GM21786 (cell line): ENCODE measurements around the gene PIAS1.
"Not testable (repeated sequence)": the region's sequence is repeated elsewhere in the genome, so short reads cannot be mapped to it uniquely, and the experiment has no call there.

Source experiments
- ATAC-seq: cut with Tn5 transposase; IDR thresholded peaks from one replicate; pipeline ENCODE4 v1.9.1; 2021; ENCODE audit not compliant: unreplicated experiment

PIAS1 gene

DNA sequence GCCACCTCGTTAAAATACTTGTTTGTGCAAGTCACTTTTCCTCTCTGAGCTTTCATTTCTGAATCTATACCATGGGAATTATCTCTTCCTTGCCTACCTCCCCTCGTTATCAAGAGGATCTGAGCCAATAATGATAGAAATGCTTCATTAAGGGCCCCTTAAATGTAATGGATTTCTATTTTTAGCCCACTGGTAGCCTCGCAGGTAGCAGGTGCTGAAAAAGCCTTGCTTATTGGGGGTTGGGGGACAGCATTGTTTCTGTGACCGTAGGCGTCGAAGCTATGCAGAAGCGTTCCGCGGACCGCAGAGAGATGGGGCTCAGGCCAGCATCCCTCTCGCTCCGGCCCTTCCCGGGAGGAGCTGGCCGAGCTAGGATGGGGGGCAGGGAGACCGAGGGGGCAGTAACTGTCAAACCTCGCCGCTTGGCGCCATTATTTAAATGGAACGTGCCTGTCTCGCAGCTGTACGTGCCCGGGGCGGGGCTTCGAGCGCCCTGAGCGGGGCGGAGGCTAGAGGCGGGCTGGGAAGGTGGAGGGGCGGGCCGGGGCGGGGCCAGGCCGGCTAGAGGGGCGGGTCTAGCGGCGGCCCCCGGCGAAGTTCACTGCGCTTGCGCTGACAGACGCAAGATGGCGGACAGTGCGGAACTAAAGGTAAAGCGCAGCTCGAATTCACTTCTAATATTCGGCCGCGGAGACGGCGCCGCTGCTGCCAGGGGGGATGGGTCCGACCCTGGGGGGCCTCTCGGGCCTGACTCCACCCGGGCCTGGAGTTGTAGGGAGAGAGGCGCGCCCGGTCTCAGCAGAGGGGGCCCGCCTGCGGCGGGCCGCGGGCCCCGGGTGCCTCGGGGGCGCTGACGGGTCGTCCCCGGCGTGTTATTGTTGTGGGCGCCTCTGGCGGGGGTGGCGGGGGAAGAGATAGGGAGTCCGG, at the start of gene PIAS1:
TSS of gene PIAS1 (plus strand) at position 615 of the 927 bp plus-strand sequence. CDS start at position 627, 12 bp downstream.
- ATAC-seq = peak; percentile 62

- ATAC-seq = not testable (repeated sequence)
Measured at GRCh38 chr15:68007642-68008041, 46.5 kb upstream of the PIAS1 start.

- no peak for ATAC-seq
Measured at GRCh38 chr15:68010361-68011153, 43.6 kb upstream of the PIAS1 start.

- ATAC-seq = no peak
Measured at GRCh38 chr15:68012911-68013310, 41.2 kb upstream of the PIAS1 start.

- no peak for ATAC-seq
Measured at GRCh38 chr15:68014219-68014618, 39.9 kb upstream of the PIAS1 start.

DNA sequence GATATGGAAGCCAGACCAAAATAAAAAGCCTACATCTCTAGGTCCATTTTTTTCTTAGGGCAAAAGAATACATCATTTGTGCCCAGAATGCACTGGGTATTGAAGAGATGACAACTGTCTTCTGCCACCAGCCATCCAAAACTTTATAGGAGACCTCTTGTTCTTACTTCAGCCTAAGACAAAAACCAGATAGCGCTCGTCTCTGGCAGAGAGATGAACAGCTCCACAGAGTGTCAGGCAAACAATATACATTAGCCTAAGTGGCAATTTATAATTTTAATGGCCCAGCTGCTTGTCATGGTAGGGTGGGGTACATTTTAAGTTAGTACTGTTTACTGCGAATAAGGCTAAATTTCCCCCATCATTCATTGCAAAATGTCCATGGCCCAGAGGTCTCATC, 38.9 kb upstream of the PIAS1 start:
- no peak for ATAC-seq

DNA sequence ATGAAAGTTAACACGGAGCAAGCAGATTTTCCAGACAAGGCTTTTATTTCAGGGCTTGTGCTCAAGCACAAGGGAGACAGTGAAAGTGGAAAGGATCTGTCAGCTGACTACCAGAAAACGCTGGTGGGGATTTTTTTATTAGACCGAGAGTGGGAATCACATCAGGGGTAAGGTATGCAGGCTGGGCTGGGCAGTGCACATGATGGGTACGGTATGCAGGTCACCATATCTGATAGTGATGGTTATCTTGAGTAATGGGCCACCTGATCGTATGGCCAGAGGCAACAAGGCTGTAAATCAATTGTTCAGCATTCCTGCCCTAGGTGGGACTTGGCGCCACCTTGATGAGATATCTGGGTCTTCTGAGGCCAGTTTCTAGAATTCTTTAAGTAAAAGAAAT, 36.9 kb upstream of the PIAS1 start:
- no peak for ATAC-seq

DNA sequence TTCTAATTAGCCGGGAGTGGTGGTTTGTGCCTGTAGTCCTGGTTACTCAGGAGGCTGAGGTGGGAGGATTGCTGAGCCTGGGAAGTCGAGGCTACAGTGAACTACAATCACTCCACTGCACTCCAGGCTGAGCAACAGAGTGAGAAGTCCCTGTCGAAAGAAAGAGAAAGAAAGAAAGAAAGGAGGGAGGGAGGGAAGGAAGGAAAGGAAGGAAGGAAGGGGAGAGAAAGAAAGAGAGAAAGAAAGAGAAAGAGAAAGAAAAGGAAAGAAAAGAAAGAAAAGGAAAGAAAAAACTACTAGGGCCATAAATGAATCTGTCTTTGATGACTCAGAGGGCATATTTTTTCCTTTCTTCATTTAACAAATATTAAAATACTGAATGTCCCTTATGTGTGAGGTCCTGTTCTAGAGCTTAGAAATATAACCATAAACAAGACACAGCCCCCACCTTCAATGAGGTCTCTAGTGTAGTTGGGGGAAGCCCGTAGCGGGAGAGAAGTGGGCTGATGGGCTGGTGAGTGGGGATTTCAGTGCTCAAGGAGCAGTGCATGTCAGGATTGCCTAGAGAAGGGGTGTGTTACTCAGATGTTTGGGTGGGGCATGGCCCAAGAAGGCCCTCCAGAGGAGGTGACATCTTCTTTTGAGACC, 35.2 kb upstream of the PIAS1 start:
- no peak for ATAC-seq

DNA sequence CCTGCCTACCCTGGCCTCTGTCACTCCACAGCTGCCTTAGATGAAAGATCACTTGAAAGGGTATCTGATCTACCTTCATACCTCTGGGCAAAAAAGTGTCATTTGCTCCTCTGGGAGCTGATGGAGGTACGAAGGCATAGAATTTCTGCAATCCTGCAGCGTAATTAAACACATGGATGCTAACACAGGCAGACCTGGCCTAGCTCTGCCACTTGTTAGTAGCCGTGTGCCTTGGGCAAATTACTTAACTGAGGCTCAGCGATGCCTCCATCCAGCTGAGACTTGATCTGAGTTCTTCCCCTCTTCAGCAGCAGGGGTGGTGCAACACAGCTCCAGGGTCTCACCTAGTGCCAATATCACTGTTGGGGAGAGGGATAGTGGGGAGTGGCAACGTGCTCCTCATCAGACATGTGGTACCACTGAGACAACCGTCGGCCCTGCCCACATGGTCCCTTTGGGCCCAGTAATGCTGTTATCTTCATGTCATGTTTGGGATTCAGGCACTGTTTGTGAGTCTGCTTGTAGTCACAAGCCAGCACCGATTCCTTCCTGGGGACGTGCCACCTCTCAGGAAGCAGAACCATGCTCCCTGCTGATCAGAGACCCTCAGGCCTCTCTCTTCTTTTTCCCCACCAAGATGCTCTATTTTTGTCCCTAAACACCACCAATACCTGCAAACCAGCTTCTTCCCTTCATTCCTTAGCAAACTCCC, 34.1 kb upstream of the PIAS1 start:
- ATAC-seq = no peak

DNA sequence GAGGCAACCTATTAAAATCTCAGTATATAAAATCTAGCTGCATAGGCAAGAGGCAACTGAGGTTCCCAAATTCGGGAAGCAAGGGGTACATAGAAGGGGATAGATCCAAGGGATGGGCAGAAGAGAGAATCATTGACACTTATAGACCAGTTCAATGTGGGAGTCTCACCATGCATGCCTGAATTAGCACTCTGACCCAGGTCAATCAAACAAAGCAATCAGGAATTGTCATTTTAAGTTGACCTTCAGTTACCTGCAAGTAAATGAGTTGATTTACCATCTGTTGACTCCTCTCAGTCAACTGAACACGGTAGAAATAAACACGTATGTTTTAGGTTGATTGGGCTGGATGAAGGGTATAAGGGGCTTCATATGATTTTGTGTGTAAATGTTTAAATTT, 33.4 kb upstream of the PIAS1 start:
- ATAC-seq = no peak

GRCh38 chr15:68022061-68022460, 32.1 kb upstream of the PIAS1 start:
- ATAC-seq = no peak

DNA sequence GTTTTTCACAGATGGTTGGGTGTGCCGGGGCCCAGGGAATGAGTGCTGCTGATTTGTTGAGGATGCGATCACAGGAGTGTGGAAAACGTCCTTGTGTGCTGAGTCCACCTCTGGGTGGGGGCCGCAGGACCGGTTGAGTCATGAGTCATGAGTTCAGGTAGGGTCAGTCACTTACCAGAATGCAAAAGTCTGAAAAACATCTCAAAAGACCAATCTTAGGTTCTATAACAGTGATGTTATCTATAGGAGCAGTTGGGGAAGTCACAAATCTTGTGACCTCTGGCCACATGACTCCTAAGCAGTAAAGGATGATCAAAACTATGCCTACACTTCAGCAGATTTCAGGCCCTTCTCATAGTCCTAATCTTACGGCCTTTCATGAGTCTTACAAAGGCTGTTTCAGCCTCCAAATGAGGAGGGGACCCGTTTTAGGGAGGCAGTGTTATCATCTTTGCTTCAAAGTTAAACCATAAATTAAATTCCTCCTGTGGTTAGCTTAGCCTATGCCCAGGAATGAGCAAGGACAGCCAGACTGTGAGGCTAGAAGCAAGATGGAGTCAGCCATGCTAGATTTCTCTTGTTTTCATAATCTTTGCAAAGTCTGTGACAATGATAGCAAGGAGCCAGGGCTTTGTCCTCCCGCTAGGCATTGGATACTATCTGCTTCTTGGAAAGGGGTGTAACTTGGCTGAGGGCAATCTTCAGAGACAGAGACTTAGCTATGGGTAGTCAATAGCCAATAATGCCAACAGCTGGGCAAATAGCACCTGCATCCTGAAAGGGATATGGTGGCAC, 30.6 kb upstream of the PIAS1 start:
- no peak for ATAC-seq

DNA sequence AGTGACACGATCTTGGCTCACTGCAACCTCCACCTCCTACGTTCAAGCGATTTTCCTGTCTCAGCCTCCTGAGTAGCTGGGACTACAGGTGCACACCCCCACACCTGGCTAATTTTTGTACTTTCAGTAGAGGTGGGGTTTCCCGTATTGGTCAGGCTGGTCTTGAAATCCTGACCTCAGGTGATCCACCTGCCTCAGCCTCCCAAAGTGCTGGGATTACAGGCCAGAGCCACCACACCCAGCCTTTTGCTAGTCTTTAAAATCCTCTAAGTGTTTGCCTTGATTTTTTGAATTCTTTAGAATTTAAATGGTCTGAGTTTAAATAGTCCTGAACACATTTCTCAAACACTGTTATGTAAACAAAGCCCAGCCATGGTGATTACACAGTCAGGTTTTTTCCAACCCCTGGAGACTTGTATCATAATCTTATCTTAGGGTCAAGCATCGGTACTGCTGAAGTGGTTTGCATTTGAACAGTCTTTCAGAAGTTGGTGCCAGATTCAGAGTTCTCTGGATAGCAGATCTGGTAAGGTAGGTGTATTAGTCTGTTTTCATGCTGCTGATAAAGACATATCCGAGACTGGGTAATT, 28.2 kb upstream of the PIAS1 start:
- no peak for ATAC-seq

DNA sequence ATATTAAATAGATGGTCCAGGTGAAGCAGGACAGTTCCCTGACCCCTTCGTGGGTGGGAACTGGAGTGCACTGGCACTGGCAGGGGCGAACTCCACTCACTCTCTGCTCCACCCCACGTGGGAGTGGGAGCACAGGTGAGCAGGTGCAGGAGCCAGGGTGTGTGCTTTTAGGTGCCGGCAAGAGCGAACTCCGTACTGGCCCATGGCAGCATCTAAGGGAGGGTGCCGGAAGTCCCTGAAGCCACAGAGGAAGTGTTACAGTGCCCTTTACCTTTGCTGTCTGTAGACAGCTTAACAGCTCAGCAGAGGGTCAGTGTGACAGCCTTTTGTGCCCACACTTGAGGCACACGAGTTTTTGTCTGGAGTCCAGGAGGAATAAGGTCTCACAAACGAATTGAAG, 26.7 kb upstream of the PIAS1 start:
- no peak for ATAC-seq

DNA sequence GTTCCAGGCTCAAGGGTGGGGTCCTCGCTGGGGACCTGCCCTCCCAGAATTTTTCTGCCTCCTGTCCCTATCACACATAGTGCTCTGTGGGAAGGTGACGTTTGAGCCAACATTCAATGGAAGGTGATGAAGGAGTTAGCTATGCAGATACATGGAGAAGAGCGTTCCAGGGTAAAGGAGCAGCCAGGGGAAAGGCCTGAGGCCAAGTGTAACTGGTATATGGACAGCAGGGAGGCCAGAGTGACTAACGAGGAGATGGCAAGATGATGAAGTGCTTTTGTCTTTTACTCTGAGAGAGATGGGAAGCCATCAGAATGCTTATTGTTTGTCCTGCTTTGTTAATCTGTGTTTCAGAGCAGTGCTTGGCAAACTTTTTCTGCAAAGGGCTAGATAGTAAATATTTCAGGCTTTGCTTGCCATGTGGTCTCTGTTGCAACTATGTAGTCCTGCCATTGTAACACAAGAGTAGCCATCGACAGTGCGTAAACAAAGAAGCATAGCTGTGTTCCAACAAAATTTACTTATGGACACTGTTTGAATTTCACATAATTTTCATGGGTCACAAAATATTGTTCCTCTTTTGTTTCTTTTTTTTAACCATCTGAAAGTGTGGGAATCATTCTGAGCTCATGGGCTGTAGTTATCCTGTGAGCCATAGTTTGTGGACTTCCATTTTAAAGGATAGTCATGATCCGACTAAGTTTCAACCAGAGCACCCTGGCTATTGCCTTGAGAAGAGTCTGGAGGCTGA, 25.8 kb upstream of the PIAS1 start:
- ATAC-seq = no peak

- ATAC-seq = no peak
Measured at GRCh38 chr15:68028888-68029207, 25.3 kb upstream of the PIAS1 start.

DNA sequence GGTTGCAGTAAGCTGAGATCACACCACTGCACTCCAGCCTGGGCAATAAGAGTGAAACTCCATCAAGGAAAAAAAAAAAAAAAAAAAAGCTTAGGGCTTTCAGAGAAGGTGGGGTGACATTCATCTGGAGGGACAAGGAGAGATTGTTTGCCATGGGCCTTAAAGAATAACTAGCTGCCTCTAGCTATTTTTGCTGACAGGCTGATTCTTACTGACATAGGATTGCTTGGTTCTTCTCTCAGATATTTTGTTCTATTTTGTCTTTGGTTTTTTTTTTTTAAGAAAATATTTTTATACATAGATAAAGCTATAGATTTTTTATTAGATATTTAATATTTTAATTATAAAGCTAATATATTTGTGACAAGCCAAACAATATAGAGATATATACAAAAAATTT, 24.2 kb upstream of the PIAS1 start:
- no peak for ATAC-seq

DNA sequence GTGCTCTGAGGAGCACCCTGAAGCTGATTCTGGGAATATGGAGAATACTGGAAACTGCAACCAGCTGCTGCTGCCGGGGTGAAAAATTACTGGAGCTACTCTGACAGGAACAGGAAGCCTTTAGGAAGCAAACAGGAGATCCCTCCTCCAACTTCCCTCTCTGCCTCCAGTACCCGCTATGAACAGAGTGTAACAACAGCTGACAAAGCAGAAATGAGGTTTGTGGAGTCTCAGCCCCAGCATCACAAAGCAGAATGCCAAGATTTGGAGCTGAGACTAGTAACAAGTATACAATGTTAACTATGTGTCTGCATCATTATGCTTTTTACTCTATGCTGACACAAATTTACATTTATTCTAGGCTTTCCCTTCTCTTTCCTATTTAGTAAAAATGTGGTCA, 22.7 kb upstream of the PIAS1 start:
- no peak for ATAC-seq

DNA sequence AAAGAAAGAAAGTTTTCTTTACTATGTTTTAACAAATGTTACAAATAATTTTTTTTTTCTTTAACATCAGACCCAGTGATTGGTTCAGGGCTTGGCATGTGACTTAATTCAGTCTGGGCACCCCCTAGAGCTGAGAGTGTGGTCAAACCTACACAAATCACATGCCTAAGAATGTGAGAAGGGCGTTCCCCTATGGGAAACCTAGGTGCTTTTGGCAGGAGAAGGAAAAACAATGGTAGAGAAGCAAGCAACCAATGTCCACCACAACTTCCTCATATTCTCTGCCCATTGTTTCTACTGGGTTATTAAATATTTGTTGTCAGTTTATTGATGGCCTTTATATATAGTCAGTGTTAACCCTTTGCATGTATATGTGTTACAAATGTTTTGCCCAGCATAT, 21.4 kb upstream of the PIAS1 start:
- ATAC-seq = no peak
